Calu3 (cell line): ENCODE results near the gene OR2V2. TPM values are rescaled to one million over a fixed set of nuclear protein-coding genes. Genes with fewer than 3 reads are reported as not detected.
A peak's percentile ranks its signal among the peaks of the same experiment; 100 is the strongest.
"Not testable (repeated sequence)": the region's sequence is repeated elsewhere in the genome, so short reads cannot be mapped to it uniquely, and the experiment has no call there.

Source experiments
- BruUV-seq: library from RNA; stranded (reverse); fragments of 400-500 nt; replicated peaks from 2 replicates; lab custom pipeline; 2021; lab: Mats Ljungman, UMichigan
- CTCF ChIA-PET: fragments of 300-600 bp; sonication (Branson Sonifier 250); formaldehyde crosslinking; loops from one replicate; lab custom pipeline; 2022; ENCODE audit warnings: antibody characterized with exemption; lab: Charles Lee
- DNase-seq: peaks from one replicate; pipeline ENCODE4 v3.0.0; 2022
- H3K27ac Mint-ChIP-seq: one replicate; pipeline ENCODE4 v1.8.0; 2022; ENCODE audit warnings: mixed read lengths; ENCODE audit not compliant: unreplicated experiment
- H3K27me3 Mint-ChIP-seq: one replicate; pipeline ENCODE4 v1.8.0; 2022; ENCODE audit warnings: mixed read lengths; ENCODE audit not compliant: unreplicated experiment
- H3K36me3 Mint-ChIP-seq: one replicate; pipeline ENCODE4 v1.8.0; 2022; ENCODE audit warnings: mild to moderate bottlenecking, moderate library complexity, mixed read lengths; ENCODE audit not compliant: insufficient read depth, unreplicated experiment
- H3K4me1 Mint-ChIP-seq: one replicate; pipeline ENCODE4 v1.8.0; 2022; ENCODE audit warnings: mild to moderate bottlenecking, low read depth, mixed read lengths; ENCODE audit not compliant: unreplicated experiment
- H3K4me3 Mint-ChIP-seq: one replicate; pipeline ENCODE4 v1.8.0; 2022; ENCODE audit warnings: mild to moderate bottlenecking, low read depth, moderate library complexity, mixed read lengths; ENCODE audit not compliant: unreplicated experiment
- H3K9me3 Mint-ChIP-seq: one replicate; pipeline ENCODE4 v1.8.0; 2022; ENCODE audit warnings: low read depth, mixed read lengths; ENCODE audit not compliant: unreplicated experiment
- intact Hi-C: fragments of 100-400 bp; cut with micrococcal nuclease; formaldehyde crosslinking; loops from one replicate; pipeline ENCODE4 v1.10.0; 2022; ENCODE audit not compliant: unreplicated experiment
- total RNA-seq: library from RNA; stranded (reverse); gene quantifications from 2 replicates; pipeline ENCODE4 v1.2.3, GENCODE V29; 2022
- TF ChIP-seq, protein P1 (sequence below): fragments of 200-600 bp; IDR thresholded peaks from one replicate; pipeline ENCODE4 v1.8.0; 2022; ENCODE audit warnings: antibody characterized with exemption; ENCODE audit not compliant: unreplicated experiment

The OR2V2 gene
- total RNA-seq, 1 experiment from 2014 or later, result not detected

DNA sequence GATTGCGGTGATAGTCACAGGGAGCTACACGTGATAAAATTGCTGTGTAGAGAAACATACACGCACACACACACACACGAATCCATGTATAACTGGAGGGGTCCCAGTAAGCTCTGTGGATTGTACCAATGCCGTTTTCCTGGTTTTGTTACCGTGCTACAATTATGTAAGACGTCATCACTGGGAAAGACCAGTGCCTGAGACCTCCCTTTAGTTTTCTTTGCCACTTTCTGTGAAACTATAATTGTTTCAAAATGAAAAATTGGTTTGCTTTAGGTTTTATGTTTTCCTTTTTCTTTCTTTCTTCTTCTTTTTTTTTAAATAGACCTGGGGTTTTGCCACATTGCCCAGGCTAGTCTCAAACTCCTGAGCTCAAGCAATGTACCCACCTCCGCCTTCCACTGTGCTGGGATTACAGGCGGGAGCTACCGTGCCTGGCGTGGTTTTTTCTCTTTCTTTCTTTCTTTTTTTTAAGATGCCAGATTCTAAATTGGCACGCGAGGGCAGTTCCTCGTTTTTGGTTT, 21.3 kb downstream of the OR2V2 start:
- TF ChIP-seq, protein P1, sequence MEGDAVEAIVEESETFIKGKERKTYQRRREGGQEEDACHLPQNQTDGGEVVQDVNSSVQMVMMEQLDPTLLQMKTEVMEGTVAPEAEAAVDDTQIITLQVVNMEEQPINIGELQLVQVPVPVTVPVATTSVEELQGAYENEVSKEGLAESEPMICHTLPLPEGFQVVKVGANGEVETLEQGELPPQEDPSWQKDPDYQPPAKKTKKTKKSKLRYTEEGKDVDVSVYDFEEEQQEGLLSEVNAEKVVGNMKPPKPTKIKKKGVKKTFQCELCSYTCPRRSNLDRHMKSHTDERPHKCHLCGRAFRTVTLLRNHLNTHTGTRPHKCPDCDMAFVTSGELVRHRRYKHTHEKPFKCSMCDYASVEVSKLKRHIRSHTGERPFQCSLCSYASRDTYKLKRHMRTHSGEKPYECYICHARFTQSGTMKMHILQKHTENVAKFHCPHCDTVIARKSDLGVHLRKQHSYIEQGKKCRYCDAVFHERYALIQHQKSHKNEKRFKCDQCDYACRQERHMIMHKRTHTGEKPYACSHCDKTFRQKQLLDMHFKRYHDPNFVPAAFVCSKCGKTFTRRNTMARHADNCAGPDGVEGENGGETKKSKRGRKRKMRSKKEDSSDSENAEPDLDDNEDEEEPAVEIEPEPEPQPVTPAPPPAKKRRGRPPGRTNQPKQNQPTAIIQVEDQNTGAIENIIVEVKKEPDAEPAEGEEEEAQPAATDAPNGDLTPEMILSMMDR, result no peak
- no peak for DNase-seq
- H3K36me3 Mint-ChIP-seq, result peaks cover 29% of the 10 kb centered on the region
- peaks cover 51% of the 10 kb centered on the region for H3K4me1 Mint-ChIP-seq
- H3K9me3 Mint-ChIP-seq, result no peaks in the 10 kb centered on the region
- peaks cover 50% of the 10 kb centered on the region for H3K27me3 Mint-ChIP-seq
- no TSS peak for BruUV-seq
- intact Hi-C loops, result no loop called here
- H3K27ac Mint-ChIP-seq, result no peak overlapping the region
- peak overlapping the region; percentile 68 for H3K4me3 Mint-ChIP-seq
- CTCF ChIA-PET, result interaction anchor here (1.2 kb wide), 1 partner anchor 16 kb away, joined by 3 read pairs; no protein-coding TSS in a partner anchor

DNA sequence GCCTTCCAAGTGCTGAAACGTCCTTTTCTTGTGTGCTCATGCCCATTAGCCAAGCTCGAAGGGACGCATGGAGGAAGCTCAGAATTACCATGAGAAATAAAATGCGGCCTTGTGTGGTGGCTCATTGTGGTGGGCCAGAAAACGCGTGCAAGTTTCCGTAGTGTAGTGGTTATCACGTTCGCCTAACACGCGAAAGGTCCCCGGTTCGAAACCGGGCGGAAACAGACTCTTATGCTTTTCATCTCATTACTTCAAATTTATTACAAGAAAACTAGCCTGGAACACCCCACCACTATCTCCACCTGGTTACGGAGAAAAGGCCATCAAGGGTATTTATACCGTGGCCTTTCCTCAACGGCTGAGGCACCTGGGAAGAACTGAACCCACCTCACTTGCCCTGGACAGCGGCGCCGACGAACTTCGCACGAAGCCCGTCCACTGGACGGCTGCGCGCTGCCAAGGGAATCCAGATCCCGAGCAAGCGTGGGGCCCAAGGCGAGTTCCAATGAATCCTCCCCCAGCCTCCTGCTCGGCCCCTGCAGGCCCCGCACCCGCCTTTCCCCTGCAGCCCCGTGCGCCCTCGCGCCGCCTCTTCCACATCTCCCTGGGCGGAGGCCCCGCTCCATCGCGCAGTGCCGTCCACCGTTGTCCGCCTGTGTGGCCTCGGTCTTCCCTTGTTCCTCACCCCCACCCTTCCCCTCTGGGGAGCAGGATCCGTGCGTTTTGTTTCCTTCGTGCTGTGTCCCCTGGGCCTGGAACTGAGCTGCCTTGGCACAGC, 22.3 kb downstream of the OR2V2 start:
- peak; percentile 72 for DNase-seq
- intact Hi-C loops, H3K9me3 Mint-ChIP-seq: not testable (repeated sequence)
- CTCF ChIA-PET, result interaction anchor here (1.2 kb wide), 1 partner anchor 52 kb away, joined by 6 read pairs; no protein-coding TSS in a partner anchor
- H3K4me3 Mint-ChIP-seq, result peak overlapping the region; percentile 68
- peaks cover 50% of the 10 kb centered on the region for H3K27me3 Mint-ChIP-seq
- peaks cover 52% of the 10 kb centered on the region for H3K4me1 Mint-ChIP-seq
- peaks cover 35% of the 10 kb centered on the region for H3K36me3 Mint-ChIP-seq
- TSS peak; percentile 99 for BruUV-seq
- H3K27ac Mint-ChIP-seq, result peak overlapping the region; percentile 28

DNA sequence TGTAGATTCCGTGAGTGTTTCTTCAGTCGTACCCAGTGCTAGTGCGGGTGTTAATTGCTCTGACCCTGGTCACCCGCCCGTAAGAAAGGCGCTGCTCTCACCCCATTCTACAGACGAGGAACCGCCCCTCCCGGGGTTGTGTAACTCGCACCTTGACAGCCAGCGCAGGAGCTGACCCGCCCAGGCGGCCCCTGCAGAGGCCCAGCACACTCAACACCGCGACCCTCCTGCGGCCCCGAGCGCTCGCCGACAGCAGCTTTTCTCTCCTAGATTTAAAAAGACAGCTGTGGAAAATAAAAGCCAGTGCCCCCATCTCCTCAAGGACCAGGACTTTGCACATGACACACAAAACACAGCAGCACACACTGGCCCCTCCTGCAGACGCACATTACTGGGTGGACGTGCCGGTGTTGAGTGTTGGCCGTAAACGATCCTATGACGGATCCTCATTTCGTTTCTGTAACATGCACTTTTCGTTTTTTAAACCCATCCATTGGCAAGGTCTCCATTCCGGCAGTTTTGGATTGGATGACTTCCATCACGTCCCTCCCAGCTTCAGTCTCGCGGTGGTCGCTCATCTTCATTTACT, 22.9 kb downstream of the OR2V2 start:
- H3K27ac Mint-ChIP-seq, result peak overlapping the region; percentile 28
- CTCF ChIA-PET, result interaction anchor here (1.2 kb wide), 1 partner anchor 52 kb away, joined by 6 read pairs; no protein-coding TSS in a partner anchor
- peaks cover 35% of the 10 kb centered on the region for H3K36me3 Mint-ChIP-seq
- peak overlapping the region; percentile 68 for H3K4me3 Mint-ChIP-seq
- H3K27me3 Mint-ChIP-seq, result peaks cover 50% of the 10 kb centered on the region
- no peak for DNase-seq
- intact Hi-C loops, result no loop called here
- H3K4me1 Mint-ChIP-seq, result peaks cover 52% of the 10 kb centered on the region
- BruUV-seq, result no TSS peak
- H3K9me3 Mint-ChIP-seq, result no peaks in the 10 kb centered on the region
- TF ChIP-seq, protein P1, result no peak

DNA sequence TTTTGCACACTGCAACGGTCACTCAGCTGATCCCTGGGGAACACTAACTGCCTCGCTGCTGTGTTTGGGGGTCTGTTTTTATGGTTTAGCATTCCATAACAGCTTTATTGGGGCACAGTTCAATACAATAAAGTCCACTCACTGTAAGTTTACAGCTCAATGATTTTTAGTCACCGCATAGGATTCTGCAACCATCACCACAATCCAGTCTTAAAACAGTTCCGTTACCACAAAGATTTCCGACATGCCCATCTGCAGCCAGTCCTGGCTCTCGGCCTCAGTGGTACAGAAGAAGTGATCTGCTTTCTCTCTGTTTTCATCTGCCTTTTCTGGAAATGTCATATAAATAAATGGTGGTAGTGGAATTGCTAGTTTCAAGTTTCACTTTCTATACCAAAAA, 23.6 kb downstream of the OR2V2 start:
- no peaks in the 10 kb centered on the region for H3K9me3 Mint-ChIP-seq
- CTCF ChIA-PET, result interaction anchor here (1.2 kb wide), 1 partner anchor 53 kb away, joined by 6 read pairs; no protein-coding TSS in a partner anchor
- peak overlapping the region; percentile 68 for H3K4me3 Mint-ChIP-seq
- TF ChIP-seq, protein P1, result no peak
- BruUV-seq, result no TSS peak
- peaks cover 52% of the 10 kb centered on the region for H3K4me1 Mint-ChIP-seq
- peaks cover 50% of the 10 kb centered on the region for H3K27me3 Mint-ChIP-seq
- H3K27ac Mint-ChIP-seq, result no peak overlapping the region
- no peak for DNase-seq
- peaks cover 35% of the 10 kb centered on the region for H3K36me3 Mint-ChIP-seq
- intact Hi-C loops, result no loop called here
